ENCODE measurements around the gene KCNJ12. TPM values are rescaled to one million over a fixed set of nuclear protein-coding genes. Genes with fewer than 3 reads are reported as not detected.
"Not testable (repeated sequence)": the region's sequence is repeated elsewhere in the genome, so short reads cannot be mapped to it uniquely, and the experiment has no call there.

KCNJ12 gene
- total and polyA plus RNA-seq, 2 of the 4 experiments (the other 2 are of a cell fraction), result under 0.01 to 0.10 TPM

DNA sequence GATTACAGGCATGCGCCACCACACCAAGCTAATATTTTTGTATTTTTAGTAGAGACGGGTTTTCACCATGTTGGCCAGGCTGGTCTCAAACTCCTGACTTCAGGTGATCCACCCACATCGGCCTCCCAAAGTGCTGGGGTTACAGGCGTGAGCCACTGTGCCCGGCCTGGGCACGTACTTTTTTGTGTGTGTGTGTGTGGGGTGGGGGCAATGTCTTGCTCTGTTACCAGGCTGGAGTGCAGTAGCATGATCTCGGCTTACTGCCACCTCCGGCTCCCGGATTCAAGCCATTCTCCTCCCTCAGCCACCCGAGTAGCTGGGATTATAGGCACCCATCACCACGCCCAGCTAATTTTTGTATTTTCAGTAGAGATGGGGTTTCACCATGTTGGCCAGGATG is 36.6 kb upstream of the KCNJ12 start:
- H3K79me1 ChIP-seq (ENCODE audit: low read depth in 1 of 2, low read length in 2 of 2); POLR2A ChIA-PET (ENCODE audit: unreplicated experiment); H2AFZ ChIP-seq (replicated peaks; ENCODE audit: low read length, poor library complexity); H2BK15ac ChIP-seq (ENCODE audit: low read depth, low read length); H3K56ac ChIP-seq (ENCODE audit: extremely low read depth, insufficient read depth, low read length); H3K4me2 ChIP-seq (ENCODE audit: low read depth, low read length); H2BK120ac ChIP-seq (ENCODE audit: low read depth, low read length); H3K14ac ChIP-seq (replicated peaks; ENCODE audit: low read depth, low read length); H4K91ac ChIP-seq (ENCODE audit: insufficient read depth, low read depth, low read length); H2AK5ac ChIP-seq (ENCODE audit: low read depth, low read length); H3K9me1 ChIP-seq (ENCODE audit: insufficient read depth, low read length); H4K5ac ChIP-seq (ENCODE audit: low read depth, low read length); H3K4me3 ChIP-seq (ENCODE audit: insufficient read depth, low read depth, low read length); CTCF ChIA-PET; H3K4me1 ChIP-seq (ENCODE audit: control insufficient read depth, insufficient read depth, low read length); H3K18ac ChIP-seq (ENCODE audit: low read depth, low read length); H3K27me3 ChIP-seq (ENCODE audit: control insufficient read depth, insufficient read depth, low read length); ATAC-seq (ENCODE audit: low read depth); intact Hi-C loops (cut with micrococcal nuclease); H3K23ac ChIP-seq (ENCODE audit: low read depth, low read length); BruUV-seq (replicated peaks); in situ Hi-C loops (cut with MboI; ENCODE audit: low sequenced_read_pairs); H3K9me3 ChIP-seq (ENCODE audit: control insufficient read depth, insufficient read depth, low read length); H2BK5ac ChIP-seq (ENCODE audit: low read depth, low read length, poor library complexity, severe bottlenecking); H4K20me1 ChIP-seq (ENCODE audit: insufficient read depth, low read length); H3K4ac ChIP-seq (ENCODE audit: low read depth, low read length); H3K9ac ChIP-seq (ENCODE audit: low read depth, low read length); H2AK9ac ChIP-seq (replicated peaks; ENCODE audit: low read depth, low read length, poor library complexity); H3K27ac ChIP-seq (ENCODE audit: insufficient read depth, low read length); H3K36me3 ChIP-seq (ENCODE audit: control insufficient read depth, insufficient read depth, low read length); H4K8ac ChIP-seq (ENCODE audit: low read depth in 2 of 2, low read length in 2 of 2); DNase-seq; H2BK20ac ChIP-seq (ENCODE audit: low read depth, low read length); dilution Hi-C loops (cut with HindIII; ENCODE audit: low sequenced_read_pairs, unreplicated experiment): not testable (repeated sequence)
- no CpG with 5 or more reads among the region's 11 CpGs for WGBS, 2 experiments (ENCODE audit: extremely low coverage in 2 of 2, insufficient read length in 1 of 2)

DNA sequence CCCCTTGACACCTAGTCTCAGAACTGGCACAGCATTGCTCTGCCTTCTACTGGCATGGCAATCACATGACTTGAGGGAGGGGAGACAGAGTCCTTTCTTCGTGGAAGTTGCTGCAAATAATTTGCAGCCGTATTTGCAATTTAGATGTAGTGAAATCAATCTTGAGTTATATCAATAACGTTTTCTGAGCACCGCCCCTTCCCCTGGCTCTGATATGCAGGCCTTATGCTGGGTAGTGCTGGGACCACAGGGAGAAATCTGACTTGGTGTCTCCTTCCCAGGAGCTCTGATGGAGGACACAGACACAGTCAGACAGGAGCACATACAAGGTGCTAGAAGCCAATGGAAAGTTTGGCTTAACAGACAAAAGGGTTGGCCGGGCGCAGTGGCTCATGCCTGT is 35.8 kb upstream of the KCNJ12 start:
- H3K79me1 ChIP-seq (ENCODE audit: low read depth in 1 of 2, low read length in 2 of 2); H3K27ac ChIP-seq (ENCODE audit: insufficient read depth, low read length); H3K9ac ChIP-seq (ENCODE audit: low read depth, low read length); BruUV-seq (replicated peaks); H3K23ac ChIP-seq (ENCODE audit: low read depth, low read length); H3K9me1 ChIP-seq (ENCODE audit: insufficient read depth, low read length); H2BK5ac ChIP-seq (ENCODE audit: low read depth, low read length, poor library complexity, severe bottlenecking); H3K4me3 ChIP-seq (ENCODE audit: insufficient read depth, low read depth, low read length); H3K56ac ChIP-seq (ENCODE audit: extremely low read depth, insufficient read depth, low read length); H4K20me1 ChIP-seq (ENCODE audit: insufficient read depth, low read length); POLR2A ChIA-PET (ENCODE audit: unreplicated experiment); CTCF ChIA-PET; in situ Hi-C loops (cut with MboI; ENCODE audit: low sequenced_read_pairs); H3K4me1 ChIP-seq (ENCODE audit: control insufficient read depth, insufficient read depth, low read length); H2BK120ac ChIP-seq (ENCODE audit: low read depth, low read length); H2AK5ac ChIP-seq (ENCODE audit: low read depth, low read length); H2AFZ ChIP-seq (replicated peaks; ENCODE audit: low read length, poor library complexity); H3K4ac ChIP-seq (ENCODE audit: low read depth, low read length); ATAC-seq (ENCODE audit: low read depth); intact Hi-C loops (cut with micrococcal nuclease); H3K18ac ChIP-seq (ENCODE audit: low read depth, low read length); H3K36me3 ChIP-seq (ENCODE audit: control insufficient read depth, insufficient read depth, low read length); DNase-seq; H4K91ac ChIP-seq (ENCODE audit: insufficient read depth, low read depth, low read length); dilution Hi-C loops (cut with HindIII; ENCODE audit: low sequenced_read_pairs, unreplicated experiment); H2AK9ac ChIP-seq (replicated peaks; ENCODE audit: low read depth, low read length, poor library complexity); H4K5ac ChIP-seq (ENCODE audit: low read depth, low read length); H4K8ac ChIP-seq (ENCODE audit: low read depth in 2 of 2, low read length in 2 of 2); H3K4me2 ChIP-seq (ENCODE audit: low read depth, low read length); H2BK20ac ChIP-seq (ENCODE audit: low read depth, low read length); H2BK15ac ChIP-seq (ENCODE audit: low read depth, low read length); H3K9me3 ChIP-seq (ENCODE audit: control insufficient read depth, insufficient read depth, low read length); H3K14ac ChIP-seq (replicated peaks; ENCODE audit: low read depth, low read length); H3K27me3 ChIP-seq (ENCODE audit: control insufficient read depth, insufficient read depth, low read length): not testable (repeated sequence)
- no CpG with 5 or more reads among the region's 6 CpGs for WGBS, 2 experiments (ENCODE audit: extremely low coverage in 2 of 2, insufficient read length in 1 of 2)
